WTC11 (cell line): ENCODE results near the gene ZNF892. TPM values are rescaled to one million over a fixed set of nuclear protein-coding genes. Genes with fewer than 3 reads are reported as not detected.
A peak's percentile ranks its signal among the peaks of the same experiment; 100 is the strongest.

ENCODE experiments used
- AFF4 ChIP-seq: sonication (generic); formaldehyde crosslinking; IDR thresholded peaks from 2 replicates; pipeline ENCODE4 v1.8.1; 2023; ENCODE audit warnings: mild to moderate bottlenecking, missing genetic modification reagents, borderline replicate concordance
- AR ChIP-seq: fragments of 250-450 bp; sonication (Bioruptor Pico); IDR thresholded peaks from 2 replicates; pipeline ENCODE4 v1.9.0; 2021; ENCODE audit warnings: mild to moderate bottlenecking
- ARID4B ChIP-seq: sonication (generic); formaldehyde crosslinking; IDR thresholded peaks from 2 replicates; pipeline ENCODE4 v1.8.0; 2023; ENCODE audit warnings: missing genetic modification reagents, mild to moderate bottlenecking, borderline replicate concordance
- ATF2 ChIP-seq: sonication (generic); formaldehyde crosslinking; IDR thresholded peaks from 2 replicates; pipeline ENCODE4 v1.8.1; 2022; ENCODE audit warnings: low read depth, missing genetic modification reagents, borderline replicate concordance
- ETV6 ChIP-seq: sonication (generic); formaldehyde crosslinking; IDR thresholded peaks from 2 replicates; pipeline ENCODE4 v1.8.1; 2022; ENCODE audit warnings: mild to moderate bottlenecking, missing genetic modification reagents
- FOXJ3 ChIP-seq: sonication (generic); formaldehyde crosslinking; IDR thresholded peaks from 2 replicates; pipeline ENCODE4 v1.9.0; 2021; ENCODE audit warnings: missing genetic modification reagents, mild to moderate bottlenecking, borderline replicate concordance
- SMAD4 ChIP-seq: sonication (generic); formaldehyde crosslinking; IDR thresholded peaks from 2 replicates; pipeline ENCODE4 v1.8.0; 2022; ENCODE audit warnings: mild to moderate bottlenecking, missing genetic modification reagents
- SOX15 ChIP-seq: fragments of 250-450 bp; sonication (Bioruptor Pico); IDR thresholded peaks from 2 replicates; pipeline ENCODE4 v1.9.0; 2021; ENCODE audit warnings: mild to moderate bottlenecking
- TCF7 ChIP-seq: sonication (generic); formaldehyde crosslinking; IDR thresholded peaks from 2 replicates; pipeline ENCODE4 v1.8.0; 2022; ENCODE audit warnings: mild to moderate bottlenecking, low read depth, missing genetic modification reagents, moderate library complexity
- TP53 ChIP-seq: sonication (generic); formaldehyde crosslinking; IDR thresholded peaks from 2 replicates; pipeline ENCODE4 v1.8.1; 2023; ENCODE audit warnings: mild to moderate bottlenecking, missing genetic modification reagents
- USF2 ChIP-seq: sonication (generic); formaldehyde crosslinking; IDR thresholded peaks from 2 replicates; pipeline ENCODE4 v1.8.1; 2023; ENCODE audit warnings: mild to moderate bottlenecking, missing genetic modification reagents, moderate library complexity
- ZBTB21 ChIP-seq: sonication (generic); formaldehyde crosslinking; IDR thresholded peaks from 2 replicates; pipeline ENCODE4 v1.8.1; 2023; ENCODE audit warnings: mild to moderate bottlenecking, missing genetic modification reagents, borderline replicate concordance
- ZNF121 ChIP-seq: sonication (generic); formaldehyde crosslinking; IDR thresholded peaks from 2 replicates; pipeline ENCODE4 v1.8.0; 2023; ENCODE audit warnings: missing genetic modification reagents
- ZNF138 ChIP-seq: sonication (generic); formaldehyde crosslinking; conservative IDR thresholded peaks from 2 replicates; pipeline ENCODE4 v1.8.1; 2022; ENCODE audit warnings: mild to moderate bottlenecking, moderate library complexity, missing genetic modification reagents
- ZNF396 ChIP-seq: fragments of 250-450 bp; sonication (Bioruptor Pico); IDR thresholded peaks from 2 replicates; pipeline ENCODE4 v1.8.0; 2021; ENCODE audit warnings: mild to moderate bottlenecking, moderate library complexity, borderline replicate concordance
- ZNF416 ChIP-seq: fragments of 250-450 bp; sonication (Bioruptor Pico); IDR thresholded peaks from 2 replicates; pipeline ENCODE4 v1.9.0; 2021; ENCODE audit warnings: mild to moderate bottlenecking, inconsistent platforms
- ZNF532 ChIP-seq: fragments of 250-450 bp; sonication (Bioruptor Pico); IDR thresholded peaks from 2 replicates; pipeline ENCODE4 v1.9.0; 2021; ENCODE audit warnings: mild to moderate bottlenecking, borderline replicate concordance
- ZSCAN18 ChIP-seq: fragments of 250-450 bp; sonication (Bioruptor Pico); IDR thresholded peaks from 2 replicates; pipeline ENCODE4 v2.1.2; 2022; ENCODE audit warnings: mild to moderate bottlenecking, moderate library complexity
- total RNA-seq: library from RNA; stranded (reverse); gene quantifications from 3 replicates; pipeline ENCODE4 v1.2.3, GENCODE V29; 2021

The ZNF892 gene
- total RNA-seq, 1 experiment from 2014 or later = 9.4 TPM

GRCh38 chr2:95165371-95166064 is 41.8 kb upstream of the ZNF892 start, which contains the start of gene ZNF2 (continued):
- TF ChIP-seq ARID4B (CRISPR knock-in tag) (peak; percentile 12; the same call in 1 of the 2 replicates), ZNF532 (CRISPR knock-in tag) (no peak), ZNF416 (CRISPR knock-in tag) (no peak; the same call in 1 of the 2 replicates), AFF4 (no peak), TP53 (no peak), SMAD4 (CRISPR knock-in tag) (no peak), TCF7 (no peak), FOXJ3 (CRISPR knock-in tag) (no peak), ZNF396 (no peak), ZSCAN18 (CRISPR knock-in tag) (no peak), SOX15 (no peak), ZBTB21 (CRISPR knock-in tag) (no peak), ZNF121 (CRISPR knock-in tag) (no peak), USF2 (CRISPR knock-in tag) (peak; percentile 64), AR (CRISPR knock-in tag) (no peak), ZNF138 (CRISPR knock-in tag) (no peak), ETV6 (CRISPR knock-in tag) (0 out of 2 replicates have a peak, but pooled peaks have one; percentile 55), ATF2 (CRISPR knock-in tag) (no peak)
